SK-N-SH (cell line): ENCODE results near the gene PTCH2. TPM values are rescaled to one million over a fixed set of nuclear protein-coding genes. Genes with fewer than 3 reads are reported as not detected.

Experiments used
- CTCF ChIA-PET: fragments of 300-600, 350-600 bp; formaldehyde crosslinking; extraction: SDS; loops from one replicate; lab custom pipeline; 2021; lab: Yijun Ruan, JAX
- POLR2A ChIA-PET: fragments of 350-600 bp; sonication (Branson Sonifier 250); formaldehyde crosslinking; extraction: SDS; loops from one replicate; lab custom pipeline; 2020; ENCODE audit warnings: antibody characterized with exemption, inconsistent platforms; lab: Yijun Ruan, JAX
- DNase-seq: peaks from one replicate; pipeline ENCODE4 v3.0.0; 2012
- H2AFZ ChIP-seq: fragments of 200-600 bp; sonication (generic); 2 replicates; pipeline ENCODE4 v1.8.1; 2016; ENCODE audit warnings: antibody characterized with exemption, mild to moderate bottlenecking, low read depth
- H3F3A ChIP-seq: fragments of 200-600 bp; sonication (generic); replicated peaks from 2 replicates; pipeline ENCODE3; 2016; ENCODE audit warnings: antibody characterized with exemption, mild to moderate bottlenecking; ENCODE audit not compliant: insufficient read depth
- H3K27ac ChIP-seq, 2 experiments: fragments of 200-500 bp in 1 of 2; fragments of 200-600 bp in 1 of 2; sonication (Bioruptor generic) in 1 of 2; sonication (generic), shearing (Covaris generic) in 1 of 2; 2 replicates each; pipeline versions ENCODE4 v1.5.1 to v1.6.1; 2014 to 2016; ENCODE audit warnings: low read depth in 2 of 2, inconsistent platforms in 1 of 2, low read length in 1 of 2, mild to moderate bottlenecking in 1 of 2, mixed read lengths in 1 of 2
- H3K27me3 ChIP-seq: fragments of 200-600 bp; sonication (generic), shearing (Covaris generic); 2 replicates; pipeline ENCODE4 v1.6.1; 2016; ENCODE audit warnings: mixed run types; ENCODE audit not compliant: insufficient read depth
- H3K36me3 ChIP-seq, 2 experiments: fragments of 200-500 bp in 1 of 2; fragments of 200-600 bp in 1 of 2; sonication (Bioruptor generic) in 1 of 2; sonication (generic) in 1 of 2; replicated peaks in 1 of 2; 2 replicates each; pipeline versions ENCODE3 to v1.5.1; 2014 to 2016; ENCODE audit warnings: low read length in 1 of 2, mild to moderate bottlenecking in 1 of 2; ENCODE audit not compliant: insufficient read depth in 2 of 2, control insufficient read depth in 1 of 2
- H3K4me1 ChIP-seq, 2 experiments: fragments of 200-500 bp in 1 of 2; fragments of 200-600 bp in 1 of 2; sonication (Bioruptor generic) in 1 of 2; sonication (generic), shearing (Covaris generic) in 1 of 2; 2 replicates each; pipeline versions ENCODE4 v1.5.1 to v1.6.1; 2014 to 2016; ENCODE audit warnings: low read depth in 1 of 2, low read length in 1 of 2, mixed run types in 1 of 2; ENCODE audit not compliant: insufficient read depth in 2 of 2, control insufficient read depth in 1 of 2
- H3K4me2 ChIP-seq: fragments of 200-600 bp; sonication (generic), shearing (Covaris generic); 2 replicates; pipeline ENCODE4 v1.6.1; 2017; ENCODE audit warnings: mixed run types
- H3K4me3 ChIP-seq, 2 experiments: fragments of 200-500 bp in 1 of 2; fragments of 200-600 bp in 1 of 2; sonication (Bioruptor generic) in 1 of 2; sonication (generic), shearing (Covaris generic) in 1 of 2; 2 replicates each; pipeline versions ENCODE4 v1.5.1 to v1.8.1; 2014 to 2016; ENCODE audit warnings: low read depth in 2 of 2, inconsistent platforms in 1 of 2, low read length in 1 of 2, mild to moderate bottlenecking in 1 of 2, mixed read lengths in 1 of 2, moderate library complexity in 1 of 2
- H3K79me2 ChIP-seq: fragments of 200-600 bp; sonication (generic); 2 replicates; pipeline ENCODE4 v1.8.1; 2017; ENCODE audit warnings: mild to moderate bottlenecking; ENCODE audit not compliant: insufficient read depth
- H3K9ac ChIP-seq: fragments of 200-600 bp; sonication (generic); 2 replicates; pipeline ENCODE4 v1.6.1; 2017; ENCODE audit warnings: mixed run types
- H3K9me2 ChIP-seq: fragments of 200-600 bp; sonication (generic); 2 replicates; pipeline ENCODE4 v1.6.1; 2017; ENCODE audit warnings: mixed run types
- H3K9me3 ChIP-seq: fragments of 200-600 bp; sonication (generic); 2 replicates; pipeline ENCODE4 v1.6.1; 2017; ENCODE audit warnings: mixed run types, mild to moderate bottlenecking, moderate library complexity
- H4K20me1 ChIP-seq: fragments of 200-600 bp; sonication (generic); 2 replicates; pipeline ENCODE4 v1.6.1; 2017; ENCODE audit warnings: mild to moderate bottlenecking, mixed run types; ENCODE audit not compliant: insufficient read depth
- CHD2 ChIP-seq: fragments of 150-350 bp; IDR thresholded peaks from 2 replicates; pipeline ENCODE4 v1.6.1; 2018; ENCODE audit warnings: low read length; ENCODE audit not compliant: partially characterized antibody
- CTCF ChIP-seq: fragments of 200-600 bp; sonication (generic); IDR thresholded peaks from 2 replicates; pipeline ENCODE4 v1.6.1; 2017; ENCODE audit warnings: antibody characterized with exemption, mild to moderate bottlenecking, moderate library complexity
- FOSL2 ChIP-seq: IDR thresholded peaks from 2 replicates; pipeline ENCODE4 v1.4.0; 2012; ENCODE audit warnings: low read depth, mild to moderate bottlenecking, moderate library complexity, borderline replicate concordance
- FOXJ3 ChIP-seq: sonication (generic); formaldehyde crosslinking; IDR thresholded peaks from 2 replicates; pipeline ENCODE4 v1.5.1; 2020; ENCODE audit warnings: mild to moderate bottlenecking, missing genetic modification reagents
- FOXM1 ChIP-seq: IDR thresholded peaks from 2 replicates; pipeline ENCODE4 v1.4.0; 2012; ENCODE audit warnings: low read depth, mild to moderate bottlenecking
- GABPA ChIP-seq: IDR thresholded peaks from 2 replicates; pipeline ENCODE4 v1.4.0; 2012; ENCODE audit warnings: low read depth, mild to moderate bottlenecking
- MXI1 ChIP-seq: IDR thresholded peaks from 2 replicates; pipeline ENCODE4 v1.6.1; 2012; ENCODE audit warnings: mild to moderate bottlenecking, low read depth, low read length, improper control_type of control experiment
- NFIC ChIP-seq: IDR thresholded peaks from 2 replicates; pipeline ENCODE4 v1.4.0; 2012; ENCODE audit warnings: borderline replicate concordance
- NRF1 ChIP-seq: IDR thresholded peaks from 2 replicates; pipeline ENCODE4 v1.6.1; 2012; ENCODE audit warnings: low read depth, mild to moderate bottlenecking, low read length
- PBX3 ChIP-seq: IDR thresholded peaks from 2 replicates; pipeline ENCODE4; 2012
- RAD21 ChIP-seq: IDR thresholded peaks from 2 replicates; pipeline ENCODE4 v1.6.1; 2012; ENCODE audit warnings: mild to moderate bottlenecking, low read length
- RCOR1 ChIP-seq: fragments of 150-350 bp; IDR thresholded peaks from 2 replicates; pipeline ENCODE4 v1.6.1; 2017; ENCODE audit warnings: antibody characterized with exemption, low read length
- REST ChIP-seq: IDR thresholded peaks from 2 replicates; pipeline ENCODE4 v1.6.1; 2012; ENCODE audit warnings: mild to moderate bottlenecking, low read depth, low read length, moderate library complexity
- RFX5 ChIP-seq: IDR thresholded peaks from 2 replicates; pipeline ENCODE4 v1.6.1; 2012; ENCODE audit warnings: mild to moderate bottlenecking, improper control_type of control experiment, low read length
- TCF12 ChIP-seq: IDR thresholded peaks from 2 replicates; pipeline ENCODE4 v1.4.0; 2012
- TEAD4 ChIP-seq: IDR thresholded peaks from 2 replicates; pipeline ENCODE4 v1.4.0; 2012; ENCODE audit warnings: mild to moderate bottlenecking, borderline replicate concordance; ENCODE audit not compliant: insufficient read depth
- USF1 ChIP-seq: IDR thresholded peaks from 2 replicates; pipeline ENCODE4 v1.4.0; 2012; ENCODE audit warnings: low read depth, borderline replicate concordance
- YY1 ChIP-seq: IDR thresholded peaks from 2 replicates; pipeline ENCODE4 v1.4.0; 2012; ENCODE audit warnings: low read depth, mild to moderate bottlenecking
- ZBTB33 ChIP-seq: IDR thresholded peaks from 2 replicates; pipeline ENCODE4 v1.4.0; 2012; ENCODE audit warnings: low read depth, borderline replicate concordance
- WGBS: methylation state at CpG from one replicate; pipeline ENCODE4 v1.1.6; 2017; ENCODE audit warnings: low lambda C conversion rate; 5-methylcytosine and 5-hydroxymethylcytosine counted together
- polyA plus RNA-seq, 3 experiments: library from polyadenylated mRNA; depleted of rRNA; stranded (reverse); fragments of >200 nt; gene quantifications; 2 replicates each; pipeline ENCODE4 v1.2.3, GENCODE V29; 2012

The PTCH2 gene
- polyA plus RNA-seq, 1 of the 3 experiments (the other 2 are of a cell fraction) = 1.2 TPM

GRCh38 chr1:44777969-44778635 lies 65.0 kb downstream of the PTCH2 start:
- peak overlapping the region in 1 of 2 experiments; percentile 54; a peak in 1 of 4 replicates for H3K4me3 ChIP-seq

More at GRCh38 chr1:44777969-44778635, 65.0 kb downstream of the PTCH2 start:
- peak overlapping the region; percentile 98 for H3K4me2 ChIP-seq
- H3K36me3 ChIP-seq = peaks cover 22 to 58% of the 10 kb centered on the region in 2 experiments
- H4K20me1 ChIP-seq = peaks cover 41% of the 10 kb centered on the region
- 81% methylated on average over 8 of the region's 13 CpGs for WGBS
- TF ChIP-seq CHD2 = no peak
- no peak for TF ChIP-seq RAD21
- no peak for TF ChIP-seq TCF12
- TF ChIP-seq NRF1 = no peak
- no peak for TF ChIP-seq NFIC
- TF ChIP-seq RFX5 = no peak
- no peak for TF ChIP-seq FOXJ3 (CRISPR knock-in tag)
- TF ChIP-seq CTCF = no peak
- no peak for TF ChIP-seq FOSL2
- TF ChIP-seq ZBTB33 = no peak
- no peak for TF ChIP-seq REST
- TF ChIP-seq FOXM1 = no peak
- TF ChIP-seq RCOR1 = no peak
- no peak for TF ChIP-seq PBX3
- no peak for TF ChIP-seq MXI1
- no peak for TF ChIP-seq TEAD4
- no peak for TF ChIP-seq YY1
- TF ChIP-seq GABPA = no peak
- no peak for TF ChIP-seq USF1
- H3K9me2 ChIP-seq = no peaks in the 10 kb centered on the region
- peaks cover 56% of the 10 kb centered on the region for H3K79me2 ChIP-seq
- POLR2A ChIA-PET = interaction anchor here (1.1 kb wide), 1 partner anchor 15 kb away, joined by 3 read pairs; no protein-coding TSS in a partner anchor
- H3K27ac ChIP-seq = 0 out of 4 replicates have a peak overlapping the region, but pooled peaks of 1 of the 2 experiments have one; percentile 12
- CTCF ChIA-PET = interaction anchor here (0.7 to 1.1 kb wide), 3 partner anchors 9 to 65 kb away, joined by 3 to 7 read pairs (median 5); no protein-coding TSS in a partner anchor
- H2AFZ ChIP-seq = no peak overlapping the region
- no peak for DNase-seq
- peaks cover 69% of the 10 kb centered on the region for H3F3A ChIP-seq
- H3K9me3 ChIP-seq = no peaks in the 10 kb centered on the region
- H3K9ac ChIP-seq = peak overlapping the region; percentile 93; the same call in 1 of the 2 replicates
- peaks cover 14 to 16% of the 10 kb centered on the region in 2 experiments; a peak in 3 of 4 replicates for H3K4me1 ChIP-seq
- H3K27me3 ChIP-seq = no peaks in the 10 kb centered on the region
